GM19372 (cell line): ENCODE data around the gene RPA1.

Experiments
- ATAC-seq: cut with Tn5 transposase; IDR thresholded peaks from one replicate; pipeline ENCODE4 v1.9.1; 2021; ENCODE audit warnings: mild to moderate bottlenecking, low read depth, moderate library complexity; ENCODE audit not compliant: unreplicated experiment

RPA1 gene

GRCh38 chr17:1936766-1937165, 107.0 kb downstream of the RPA1 start:
- no peak for ATAC-seq

- no peak for ATAC-seq
Observed at GRCh38 chr17:1937461-1937860, 107.7 kb downstream of the RPA1 start.

GRCh38 chr17:1939981-1940809, 110.4 kb downstream of the RPA1 start:
- no peak for ATAC-seq

- ATAC-seq: no peak
Observed at GRCh38 chr17:1940810-1941185, 111.0 kb downstream of the RPA1 start.

GRCh38 chr17:1941272-1942065, 111.7 kb downstream of the RPA1 start:
- no peak for ATAC-seq

GRCh38 chr17:1942066-1942365, 112.2 kb downstream of the RPA1 start:
- ATAC-seq: no peak

GRCh38 chr17:1942666-1943435, 113.0 kb downstream of the RPA1 start:
- no peak for ATAC-seq

- ATAC-seq: no peak
Observed at GRCh38 chr17:1943436-1943831, 113.6 kb downstream of the RPA1 start.

GRCh38 chr17:1945621-1946020, 115.8 kb downstream of the RPA1 start:
- ATAC-seq: no peak

GRCh38 chr17:1946021-1946932, 116.5 kb downstream of the RPA1 start:
- ATAC-seq: no peak

- no peak for ATAC-seq
Observed at GRCh38 chr17:1947229-1947742, 117.5 kb downstream of the RPA1 start.

GRCh38 chr17:1947743-1948516, 118.1 kb downstream of the RPA1 start:
- no peak for ATAC-seq

- ATAC-seq: no peak
Observed at GRCh38 chr17:1948517-1948825, 118.7 kb downstream of the RPA1 start.
